Daoy (cell line): ENCODE results near the gene PLK1. TPM values are rescaled to one million over a fixed set of nuclear protein-coding genes. Genes with fewer than 3 reads are reported as not detected.
"Not testable (repeated sequence)": the region's sequence is repeated elsewhere in the genome, so short reads cannot be mapped to it uniquely, and the experiment has no call there.

Source experiments
- DNase-seq: peaks from one replicate; pipeline ENCODE4 v3.0.0-alpha.2; 2015; ENCODE audit warnings: low read depth
- total RNA-seq: library from RNA; depleted of rRNA; stranded (reverse); fragments of >200 nt; shearing (Covaris generic); gene quantifications from 2 replicates; pipeline ENCODE4 v1.2.3, GENCODE V29; 2014; rRNA removed

The PLK1 gene
- total RNA-seq, 1 experiment from 2014 or later, result 63.8 TPM

DNA sequence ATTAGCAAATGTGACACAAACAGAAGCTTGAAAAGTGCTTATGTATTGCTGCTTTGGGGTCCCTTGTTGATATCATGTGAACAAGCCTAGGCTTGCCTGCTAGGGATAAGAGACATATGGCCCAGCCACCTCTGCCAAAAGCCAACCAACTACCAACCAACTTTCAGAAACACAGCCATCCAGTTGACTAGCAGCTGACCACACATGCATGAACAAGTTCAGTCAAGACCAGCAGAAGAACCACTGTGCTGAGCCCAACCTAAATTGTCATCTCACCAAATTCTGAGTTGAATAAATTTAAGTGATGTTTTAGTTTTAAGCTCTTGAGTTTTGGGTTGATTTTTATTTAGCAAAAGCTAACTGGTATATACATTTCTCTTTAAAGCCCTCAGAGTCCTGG, 30.8 kb downstream of the PLK1 start:
- no peak for DNase-seq

DNA sequence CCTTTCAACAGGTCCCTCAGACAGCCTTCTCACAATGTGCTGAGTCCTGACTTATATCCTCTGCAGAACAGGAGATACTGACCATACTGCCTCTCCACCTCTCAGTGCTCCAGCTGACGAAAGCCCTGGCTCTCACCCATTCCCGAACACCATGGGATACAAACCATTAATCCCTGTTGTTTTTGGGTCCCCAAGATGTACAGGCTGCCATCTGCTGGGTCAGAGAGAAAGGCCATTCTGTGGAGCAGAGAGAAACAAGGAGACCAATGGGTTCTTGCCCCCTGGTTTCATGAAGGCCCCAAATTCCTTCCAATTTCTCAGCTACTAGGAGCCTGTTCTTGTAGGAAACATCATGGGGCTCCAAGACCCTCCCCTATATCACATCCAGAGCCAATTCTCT, 31.3 kb downstream of the PLK1 start:
- no peak for DNase-seq

DNA sequence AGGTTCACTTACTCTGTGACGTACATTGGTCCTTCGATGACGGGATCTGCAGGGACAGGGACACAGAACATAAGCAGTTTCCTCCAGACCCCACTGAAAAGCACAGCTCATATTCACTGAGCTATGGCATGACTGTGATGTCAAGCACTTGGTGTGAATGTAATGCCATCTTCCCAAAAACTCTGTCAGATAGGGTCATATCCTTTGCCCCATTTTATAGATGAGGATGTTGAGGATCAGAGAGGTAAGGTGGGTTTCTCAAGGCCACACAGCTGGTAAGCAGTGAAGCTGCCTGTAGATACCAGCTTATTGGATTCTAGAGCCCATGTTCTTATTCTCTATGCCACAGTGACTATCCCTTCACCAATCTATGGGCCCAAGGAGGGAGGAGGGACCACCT, 31.8 kb downstream of the PLK1 start:
- no peak for DNase-seq

DNA sequence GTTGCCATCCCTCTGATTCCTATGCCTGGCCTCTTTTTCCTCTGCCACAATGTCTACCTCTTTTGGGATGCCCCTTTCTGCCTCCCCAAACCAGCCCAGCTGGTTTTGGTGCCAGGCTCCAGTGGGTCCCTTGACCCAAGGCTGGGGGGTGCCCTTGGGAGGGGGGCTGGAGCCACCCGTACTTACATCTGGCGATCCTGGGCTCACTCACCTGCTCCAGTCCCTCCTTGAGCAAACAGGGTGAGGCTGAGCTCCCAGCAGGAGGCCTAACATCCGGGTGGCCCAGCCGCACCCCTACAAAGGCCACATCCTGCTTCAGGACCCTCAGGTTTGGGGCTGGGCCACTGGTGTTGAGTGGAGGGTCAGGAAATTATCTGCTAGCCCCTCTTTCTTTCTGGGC, 33.1 kb downstream of the PLK1 start:
- no peak for DNase-seq

DNA sequence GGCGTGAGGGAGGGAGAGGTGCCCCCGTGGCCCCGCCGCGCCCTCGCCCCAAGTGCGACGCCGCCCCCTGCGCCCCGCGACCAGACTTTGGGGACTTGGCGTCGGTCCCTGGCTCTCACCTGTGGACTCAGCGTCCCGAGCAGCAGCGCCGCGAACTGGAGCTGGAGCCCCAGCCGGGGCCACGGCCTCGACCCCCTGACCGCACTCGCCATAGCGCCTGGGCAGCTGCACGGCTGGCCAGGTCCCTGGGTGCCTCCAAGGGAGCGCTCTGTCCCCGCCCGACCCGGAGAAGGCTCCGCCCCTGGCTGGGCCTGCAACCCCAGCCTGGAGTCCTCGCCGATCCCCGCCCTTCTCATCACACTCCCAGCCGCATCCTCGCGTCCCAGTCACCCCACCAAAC, 34.3 kb downstream of the PLK1 start, which contains the start of gene ERN2:
Gene ERN2 (minus strand): TSS at position 247 of the 400 bp plus-strand sequence. CDS start 35 bp downstream, at position 212.
- no peak for DNase-seq

DNA sequence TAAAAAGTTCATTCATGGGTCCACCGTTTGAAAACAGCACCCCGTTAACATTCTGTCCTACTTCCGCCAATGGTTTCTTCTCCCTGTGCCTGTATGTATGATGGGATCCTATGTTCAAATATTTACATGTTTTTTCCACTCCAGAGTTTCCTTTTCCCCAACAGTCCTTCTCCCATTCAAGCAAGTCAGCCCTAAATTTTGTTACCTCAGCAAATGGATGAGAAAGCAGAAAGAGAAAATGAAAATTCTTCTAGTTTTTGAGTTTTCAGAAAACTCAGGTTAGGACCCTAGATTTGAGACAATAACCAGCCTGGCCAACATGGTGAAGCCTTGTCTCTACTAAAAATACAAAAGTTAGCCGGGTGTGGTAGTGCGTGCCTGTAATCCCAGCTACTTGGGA, 37.8 kb downstream of the PLK1 start:
- no peak for DNase-seq

DNA sequence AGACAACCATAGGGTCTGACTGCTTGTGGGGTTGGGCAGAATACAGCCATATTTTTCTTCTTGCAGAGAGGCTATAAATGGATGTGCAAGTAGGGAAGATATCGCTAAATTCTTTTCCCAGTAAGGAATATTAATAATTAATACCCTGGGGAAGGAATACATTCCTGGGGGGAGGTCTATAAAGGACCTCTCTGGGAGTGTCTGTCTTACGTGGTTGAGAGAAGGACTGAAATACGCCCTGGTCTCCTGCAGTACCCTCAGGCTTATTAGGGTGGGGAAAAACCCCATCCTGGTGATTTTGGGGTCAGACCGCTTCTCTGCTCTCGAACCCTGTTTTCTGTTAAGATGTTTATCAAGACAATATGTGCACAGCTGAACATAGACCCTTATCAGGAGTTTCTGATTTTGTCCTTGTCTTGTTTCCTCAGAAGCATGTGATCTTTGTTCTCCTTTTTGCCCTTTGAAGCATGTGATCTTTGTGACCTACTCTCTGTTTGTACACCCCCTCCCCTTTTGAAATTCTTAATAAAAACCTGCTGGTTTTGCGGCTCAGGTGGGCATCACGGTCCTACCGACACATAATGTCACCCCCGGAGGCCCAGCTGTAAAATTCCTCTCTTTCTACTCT, 44.0 kb downstream of the PLK1 start:
- DNase-seq, result not testable (repeated sequence)

DNA sequence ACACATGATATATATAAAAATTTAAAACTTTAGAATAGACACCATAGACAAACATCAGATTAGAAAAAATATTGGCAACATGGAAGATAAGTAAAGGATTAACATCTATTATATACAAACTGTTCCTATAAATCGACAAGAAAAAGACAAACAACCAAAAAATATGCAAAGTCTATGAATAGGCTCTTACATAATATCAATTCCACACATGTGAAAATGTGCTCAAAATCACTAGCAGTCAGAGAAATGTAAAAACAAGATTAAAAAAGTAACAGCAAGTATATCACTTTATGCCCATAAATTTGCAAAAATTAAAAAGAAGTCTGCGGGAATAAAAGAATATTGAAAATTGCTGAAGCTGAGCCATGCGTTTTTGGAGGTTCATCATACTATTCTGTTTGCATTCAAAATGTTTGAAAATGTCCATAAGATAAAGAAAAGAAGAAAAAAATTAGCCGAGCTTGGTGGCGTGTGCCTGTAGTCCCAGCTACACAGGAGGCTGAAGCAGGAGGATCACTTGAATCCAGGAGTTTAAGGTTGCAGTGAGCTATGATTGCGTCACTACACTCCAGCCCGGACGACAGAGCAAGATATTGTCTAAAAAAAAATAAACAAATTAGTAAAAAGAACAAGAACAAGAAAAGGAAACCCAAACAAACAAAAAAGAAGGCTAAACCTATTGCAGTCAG, 45.6 kb downstream of the PLK1 start:
- no peak for DNase-seq

DNA sequence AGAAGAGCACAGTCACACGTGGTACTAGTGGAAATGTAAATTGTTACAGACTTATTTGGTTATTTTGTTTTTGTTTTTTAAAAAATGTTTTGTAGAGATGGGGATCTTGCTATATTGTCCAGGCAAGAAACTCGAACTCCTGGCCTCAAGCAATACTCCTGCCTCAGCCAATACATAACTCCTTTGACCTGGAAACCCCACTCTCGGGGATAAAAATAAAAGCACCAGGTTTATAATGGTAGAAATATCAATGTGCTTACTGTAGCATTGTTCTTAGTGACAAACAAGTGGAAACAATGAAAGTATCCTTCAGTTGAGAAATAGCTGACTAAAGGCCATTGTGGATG, 46.1 kb downstream of the PLK1 start:
- DNase-seq, result no peak

DNA sequence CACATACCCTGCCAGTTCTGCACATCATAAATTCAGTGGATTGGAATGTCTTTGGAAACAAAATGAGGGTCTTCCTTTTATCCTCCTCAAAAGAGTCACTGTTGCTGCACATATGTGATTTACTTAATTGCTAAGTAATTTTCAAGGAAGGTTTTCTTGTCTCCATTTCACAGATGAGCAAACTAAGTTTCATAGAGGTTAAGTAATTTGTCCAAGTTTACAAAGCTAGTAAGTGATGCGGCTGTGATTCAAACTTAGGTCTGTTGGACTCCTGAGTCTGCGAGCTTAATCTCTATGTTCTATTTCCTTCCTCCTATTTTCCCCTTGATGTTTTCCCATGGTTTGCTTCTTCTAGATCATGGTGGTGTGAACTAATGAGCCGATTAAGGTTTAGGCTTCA, 48.0 kb downstream of the PLK1 start:
- DNase-seq, result no peak

DNA sequence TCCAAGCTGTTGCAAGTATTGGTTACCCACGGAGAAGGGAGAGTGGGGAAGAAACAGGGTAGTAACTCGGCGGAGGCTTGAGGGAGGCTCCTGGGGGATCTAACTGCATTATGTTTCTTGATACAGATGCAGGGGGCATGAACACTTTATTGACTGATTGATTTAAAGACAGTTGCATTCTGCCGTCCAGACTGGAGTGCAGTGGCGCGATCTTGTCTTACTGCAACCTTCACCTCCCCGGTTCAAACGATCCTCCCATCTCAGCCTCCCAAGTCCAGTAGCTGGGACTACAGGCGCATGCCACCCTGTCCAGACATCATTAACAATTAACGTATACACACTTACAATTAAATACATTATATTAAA, 49.4 kb downstream of the PLK1 start:
- no peak for DNase-seq

DNA sequence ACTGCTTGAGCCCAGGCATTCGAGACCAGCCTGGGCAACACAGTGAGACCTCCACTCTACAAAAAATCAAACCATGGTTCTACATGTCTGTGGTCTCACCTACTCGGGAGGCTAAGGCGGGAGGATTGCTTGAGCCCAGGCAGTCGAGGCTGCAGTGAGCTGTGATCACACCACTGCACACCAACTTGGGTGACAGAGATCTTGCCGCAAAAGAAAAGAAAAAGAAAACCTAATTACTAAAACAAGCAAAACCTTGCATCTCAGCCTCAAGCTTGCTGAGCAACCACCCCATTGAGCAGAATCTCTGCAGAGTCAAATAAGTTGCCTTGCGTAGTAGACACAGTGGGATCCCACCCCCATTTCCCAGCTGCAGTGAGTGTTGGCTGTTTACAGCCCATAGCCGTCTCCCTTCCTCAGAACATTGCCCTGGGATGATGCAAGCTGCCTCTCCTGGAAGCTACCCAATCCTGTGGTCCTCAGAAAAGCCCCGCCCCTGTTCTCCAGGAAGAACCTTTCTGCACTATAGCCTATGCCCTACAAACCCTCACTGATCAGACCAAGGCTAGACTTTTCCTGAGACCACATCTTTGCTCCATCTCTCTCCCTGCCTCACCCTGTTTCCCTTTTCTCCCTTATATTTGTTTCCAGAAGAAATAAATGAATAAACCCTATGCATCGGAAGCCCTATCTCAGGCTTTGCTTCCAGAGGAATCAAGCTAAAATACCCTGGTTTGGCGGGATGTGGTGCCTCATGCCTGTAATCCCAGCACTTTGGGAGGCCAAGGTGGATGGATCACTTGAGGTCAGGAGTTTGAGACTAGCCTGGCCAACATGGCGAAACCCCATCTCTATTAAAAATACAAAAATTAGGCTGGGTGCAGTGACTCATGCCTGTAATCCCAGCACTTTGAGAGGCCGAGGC, 51.1 kb downstream of the PLK1 start:
- DNase-seq, result peak; percentile 68

DNA sequence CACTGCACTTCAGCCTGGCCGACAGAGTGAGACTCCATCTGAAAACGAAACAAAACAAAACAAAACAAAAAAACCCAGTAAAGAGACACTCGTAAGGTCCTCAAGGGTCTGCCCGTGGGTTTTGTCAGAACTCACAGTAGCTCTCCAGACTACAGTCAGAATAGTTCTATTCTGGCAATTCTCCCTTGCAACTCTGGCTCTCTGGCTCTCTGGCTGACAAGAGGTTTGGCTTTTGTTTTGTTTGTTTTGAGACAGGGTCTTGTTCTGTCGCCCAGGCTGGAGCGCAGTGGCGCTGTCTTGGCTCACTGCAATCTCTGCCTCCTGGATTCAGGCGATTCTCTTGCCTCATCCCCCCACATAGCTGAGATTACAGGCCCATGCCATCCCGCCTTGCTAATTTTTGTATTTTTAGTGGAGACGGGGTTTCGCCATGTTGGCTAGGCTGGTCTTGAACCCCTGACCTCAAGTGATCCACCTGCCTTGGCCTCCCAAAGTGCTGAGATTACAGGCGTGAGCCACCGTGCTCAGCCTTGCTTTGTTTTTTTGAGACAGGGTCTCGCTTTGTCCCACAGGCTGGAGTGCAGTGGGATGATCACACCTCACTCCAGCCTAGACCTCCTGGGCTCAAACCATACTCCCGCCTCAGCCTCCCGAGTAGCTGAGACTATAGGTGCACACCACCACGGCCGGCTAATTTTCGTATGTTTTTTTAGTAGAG, 55.6 kb downstream of the PLK1 start:
- DNase-seq, result no peak

DNA sequence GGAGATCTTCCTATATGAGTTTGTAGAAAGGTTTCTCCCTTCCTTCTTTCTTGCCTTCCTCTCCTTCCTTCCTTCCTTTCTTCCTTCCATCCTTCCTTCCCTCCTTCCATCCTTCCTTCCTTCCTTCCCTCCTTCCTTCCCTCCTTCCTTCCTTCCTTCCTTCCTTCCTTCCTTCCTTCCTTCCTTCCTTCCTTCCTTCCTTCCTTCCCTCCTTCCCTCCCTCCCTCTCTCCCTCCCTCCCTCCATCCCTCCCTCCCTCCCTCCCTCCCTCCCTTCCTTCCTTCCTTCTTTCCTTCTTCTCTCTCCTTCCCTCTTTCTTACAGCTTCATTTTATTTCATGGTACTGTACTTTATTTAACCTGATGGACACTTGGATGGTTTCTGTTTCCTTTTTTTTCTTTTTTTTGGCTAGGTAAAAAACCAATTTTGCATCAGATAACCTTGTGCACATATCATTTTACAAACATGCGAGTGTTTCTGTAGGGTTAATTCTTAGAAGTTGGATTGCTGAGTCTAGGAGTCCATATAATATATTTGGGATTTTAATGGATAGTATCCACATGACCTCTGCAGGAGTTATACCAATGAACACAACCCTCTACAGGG, 58.8 kb downstream of the PLK1 start:
- not testable (repeated sequence) for DNase-seq

DNA sequence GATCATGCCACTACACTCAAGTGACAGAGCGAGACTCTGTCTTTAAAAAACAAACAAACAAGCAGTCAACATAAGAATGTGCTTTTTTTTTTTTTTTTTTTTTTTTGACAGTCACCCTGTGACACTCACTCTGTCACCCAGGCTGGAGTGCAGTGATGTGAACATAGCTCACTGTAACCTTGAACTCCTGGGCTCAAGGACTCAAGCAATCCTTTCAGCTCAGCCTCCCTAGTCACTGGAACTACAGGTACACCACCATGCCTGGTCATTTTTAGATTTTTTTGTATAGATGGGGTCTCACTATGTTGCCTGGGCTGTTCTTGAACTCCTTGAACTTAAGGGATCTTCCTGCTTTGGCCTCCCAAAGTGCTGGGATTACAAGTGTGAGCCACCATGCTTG, 60.8 kb downstream of the PLK1 start:
- DNase-seq, result no peak

Other genes with a start within 250 kb of the PLK1 start
- gene COG7, start 225.7 kb upstream of the PLK1 start, total RNA-seq, result 10.5 and 13.6 TPM in 2 replicates
- gene GGA2, start 168.4 kb upstream of the PLK1 start, total RNA-seq, result 10.0 and 15.3 TPM in 2 replicates
- 51.3 and 60.9 TPM in 2 replicates for gene EARS2, start 121.5 kb upstream of the PLK1 start, total RNA-seq
- 84.2 and 99.9 TPM in 2 replicates for gene UBFD1, start 121.2 kb upstream of the PLK1 start, total RNA-seq
- 175 and 208 TPM in 2 replicates for gene NDUFAB1, start 82.6 kb upstream of the PLK1 start, total RNA-seq
- gene PALB2, start 37.6 kb upstream of the PLK1 start, total RNA-seq, result 12.9 and 13.5 TPM in 2 replicates
- 23.9 and 46.1 TPM in 2 replicates for gene DCTN5, start 37.4 kb upstream of the PLK1 start, total RNA-seq
- gene ERN2, start 34.3 kb downstream of the PLK1 start, total RNA-seq, result 0.11 TPM in 1 of 2 replicates, not detected in the other
- not detected in 2 replicates for gene CHP2, start 76.1 kb downstream of the PLK1 start, total RNA-seq
- 2.2 and 3.6 TPM in 2 replicates for gene PRKCB, start 157.1 kb downstream of the PLK1 start, total RNA-seq